Measurements from ENCODE around the gene GLYR1.

GLYR1 gene

DNA sequence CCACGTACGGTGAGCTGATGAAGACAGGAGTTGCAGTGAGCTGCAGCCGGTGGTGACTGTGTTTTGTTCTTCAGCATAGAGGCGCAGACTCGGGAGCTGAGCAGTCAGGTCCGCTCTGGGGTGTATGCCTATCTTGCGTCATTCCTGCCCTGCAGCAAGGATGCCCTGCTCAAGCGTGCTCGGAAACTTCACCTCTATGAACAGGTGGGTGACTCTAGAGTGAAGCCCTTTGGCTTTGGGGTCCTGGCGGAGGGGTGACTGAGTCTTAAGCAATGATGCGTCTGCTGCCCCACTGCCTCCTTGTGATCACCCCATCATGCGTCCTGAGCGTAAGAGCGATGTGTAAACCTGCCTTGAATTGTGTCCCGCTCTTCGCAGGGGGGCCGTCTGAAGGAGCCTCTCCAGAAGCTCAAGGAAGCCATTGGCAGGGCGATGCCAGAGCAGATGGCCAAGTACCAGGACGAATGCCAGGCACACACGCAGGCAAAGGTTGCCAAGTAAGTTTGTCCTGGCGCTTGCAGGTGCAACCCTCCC lies 23.1 kb upstream of the GLYR1 start:
- no peaks in the 10 kb centered on the region for H3K79me1 ChIP-seq (ENCODE audit: low read length)
- H3K79me2 ChIP-seq (ENCODE audit: control insufficient read depth, insufficient read depth, low read length, poor library complexity), result no peaks in the 10 kb centered on the region
- WGBS (ENCODE audit: extremely low coverage, insufficient coverage, insufficient read length), result no CpG with 5 or more reads among the region's 21 CpGs
- no peak overlapping the region for H2BK5ac ChIP-seq (ENCODE audit: low read depth, low read length, poor library complexity)
- no peak overlapping the region for H3K4me3 ChIP-seq (ENCODE audit: low read depth, low read length)
- H3K4me1 ChIP-seq (ENCODE audit: control insufficient read depth in 1 of 2, insufficient read depth in 2 of 2, low read length in 2 of 2), result no peaks in the 10 kb centered on the region
- H3K27ac ChIP-seq (ENCODE audit: low read depth, low read length), result no peak overlapping the region
- H2BK120ac ChIP-seq (ENCODE audit: insufficient read depth, low read length, poor library complexity), result no peak overlapping the region
- no peak overlapping the region for H3K4me2 ChIP-seq (ENCODE audit: low read length)
- no peak overlapping the region for H2AFZ ChIP-seq (ENCODE audit: insufficient read depth, low read length, poor library complexity)
- no peak overlapping the region for H4K8ac ChIP-seq (ENCODE audit: low read depth, low read length)
- no peak overlapping the region for H2BK12ac ChIP-seq (ENCODE audit: low read length)
- no peak overlapping the region for H4K12ac ChIP-seq (ENCODE audit: low read depth, low read length)
- H3K36me3 ChIP-seq (ENCODE audit: control insufficient read depth in 1 of 2, insufficient read depth in 2 of 2, low read length in 2 of 2), result peaks cover 50 to 58% of the 10 kb centered on the region in 2 experiments
- H2AK5ac ChIP-seq (ENCODE audit: low read length), result no peak overlapping the region
- no peaks in the 10 kb centered on the region for H3K9me3 ChIP-seq (ENCODE audit: insufficient read depth, low read depth, low read length)
- DNase-seq, result no peak
- no peak overlapping the region for H3K18ac ChIP-seq (ENCODE audit: low read length)
- H3K14ac ChIP-seq (ENCODE audit: low read length), result no peak overlapping the region
- no peaks in the 10 kb centered on the region for H3K27me3 ChIP-seq (ENCODE audit: insufficient read depth, low read length)
- H3K23ac ChIP-seq (ENCODE audit: low read length), result no peak overlapping the region
- no peak overlapping the region for H3K9ac ChIP-seq (ENCODE audit: low read length)
- H3K4ac ChIP-seq (ENCODE audit: low read depth, low read length), result no peak overlapping the region
- H4K91ac ChIP-seq (ENCODE audit: low read depth, low read length), result no peak overlapping the region

GRCh38 chr16:4869147-4869805 lies 22.2 kb upstream of the GLYR1 start:
- H4K8ac ChIP-seq (ENCODE audit: low read depth, low read length), result no peak overlapping the region
- no peak overlapping the region for H2AK5ac ChIP-seq (ENCODE audit: low read length)
- H3K4me2 ChIP-seq (ENCODE audit: low read length), result no peak overlapping the region
- H2BK120ac ChIP-seq (ENCODE audit: insufficient read depth, low read length, poor library complexity), result no peak overlapping the region
- H2BK12ac ChIP-seq (ENCODE audit: low read length), result no peak overlapping the region
- no peaks in the 10 kb centered on the region for H3K9me3 ChIP-seq (ENCODE audit: insufficient read depth, low read depth, low read length)
- no peak overlapping the region for H4K91ac ChIP-seq (ENCODE audit: low read depth, low read length)
- no peak overlapping the region for H3K4me3 ChIP-seq (ENCODE audit: low read depth, low read length)
- no peak overlapping the region for H3K18ac ChIP-seq (ENCODE audit: low read length)
- no peaks in the 10 kb centered on the region for H3K79me2 ChIP-seq (ENCODE audit: control insufficient read depth, insufficient read depth, low read length, poor library complexity)
- no peak overlapping the region for H3K9ac ChIP-seq (ENCODE audit: low read length)
- H4K12ac ChIP-seq (ENCODE audit: low read depth, low read length), result no peak overlapping the region
- no peak for DNase-seq
- H3K4me1 ChIP-seq (ENCODE audit: control insufficient read depth in 1 of 2, insufficient read depth in 2 of 2, low read length in 2 of 2), result no peaks in the 10 kb centered on the region
- H3K14ac ChIP-seq (ENCODE audit: low read length), result no peak overlapping the region
- no CpG with 5 or more reads among the region's 13 CpGs for WGBS (ENCODE audit: extremely low coverage, insufficient coverage, insufficient read length)
- H3K27ac ChIP-seq (ENCODE audit: low read depth, low read length), result no peak overlapping the region
- no peak overlapping the region for H2BK5ac ChIP-seq (ENCODE audit: low read depth, low read length, poor library complexity)
- H3K23ac ChIP-seq (ENCODE audit: low read length), result no peak overlapping the region
- H3K36me3 ChIP-seq (ENCODE audit: control insufficient read depth in 1 of 2, insufficient read depth in 2 of 2, low read length in 2 of 2), result peaks cover 41 to 52% of the 10 kb centered on the region in 2 experiments
- no peak overlapping the region for H3K4ac ChIP-seq (ENCODE audit: low read depth, low read length)
- H2AFZ ChIP-seq (ENCODE audit: insufficient read depth, low read length, poor library complexity), result no peak overlapping the region
- H3K79me1 ChIP-seq (ENCODE audit: low read length), result no peaks in the 10 kb centered on the region
- H3K27me3 ChIP-seq (ENCODE audit: insufficient read depth, low read length), result no peaks in the 10 kb centered on the region

GRCh38 chr16:4868535-4868934 lies 21.4 kb upstream of the GLYR1 start:
- Histone ChIP-seq H3K79me1 (ENCODE audit: low read length) (no peaks in the 10 kb centered on the region), H3K4me3 (ENCODE audit: low read depth, low read length) (no peak overlapping the region), H3K18ac (ENCODE audit: low read length) (no peak overlapping the region), H3K27me3 (ENCODE audit: insufficient read depth, low read length) (no peaks in the 10 kb centered on the region), H2BK12ac (ENCODE audit: low read length) (no peak overlapping the region), H3K36me3 (ENCODE audit: control insufficient read depth in 1 of 2, insufficient read depth in 2 of 2, low read length in 2 of 2) (peaks cover 37 to 46% of the 10 kb centered on the region in 2 experiments), H3K23ac (ENCODE audit: low read length) (no peak overlapping the region), H4K8ac (ENCODE audit: low read depth, low read length) (no peak overlapping the region), H3K4me1 (ENCODE audit: control insufficient read depth in 1 of 2, insufficient read depth in 2 of 2, low read length in 2 of 2) (no peaks in the 10 kb centered on the region), H3K4ac (ENCODE audit: low read depth, low read length) (no peak overlapping the region), H3K27ac (ENCODE audit: low read depth, low read length) (no peak overlapping the region), H3K9ac (ENCODE audit: low read length) (no peak overlapping the region), H2BK5ac (ENCODE audit: low read depth, low read length, poor library complexity) (no peak overlapping the region), H2AK5ac (ENCODE audit: low read length) (no peak overlapping the region), H3K79me2 (ENCODE audit: control insufficient read depth, insufficient read depth, low read length, poor library complexity) (no peaks in the 10 kb centered on the region), H3K9me3 (ENCODE audit: insufficient read depth, low read depth, low read length) (no peaks in the 10 kb centered on the region), H4K91ac (ENCODE audit: low read depth, low read length) (no peak overlapping the region), H4K12ac (ENCODE audit: low read depth, low read length) (no peak overlapping the region), H3K4me2 (ENCODE audit: low read length) (no peak overlapping the region), H3K14ac (ENCODE audit: low read length) (no peak overlapping the region), H2BK120ac (ENCODE audit: insufficient read depth, low read length, poor library complexity) (no peak overlapping the region), H2AFZ (ENCODE audit: insufficient read depth, low read length, poor library complexity) (no peak overlapping the region)
- DNase-seq, result no peak
- WGBS (ENCODE audit: extremely low coverage, insufficient coverage, insufficient read length), result no CpG with 5 or more reads among the region's 7 CpGs

DNA sequence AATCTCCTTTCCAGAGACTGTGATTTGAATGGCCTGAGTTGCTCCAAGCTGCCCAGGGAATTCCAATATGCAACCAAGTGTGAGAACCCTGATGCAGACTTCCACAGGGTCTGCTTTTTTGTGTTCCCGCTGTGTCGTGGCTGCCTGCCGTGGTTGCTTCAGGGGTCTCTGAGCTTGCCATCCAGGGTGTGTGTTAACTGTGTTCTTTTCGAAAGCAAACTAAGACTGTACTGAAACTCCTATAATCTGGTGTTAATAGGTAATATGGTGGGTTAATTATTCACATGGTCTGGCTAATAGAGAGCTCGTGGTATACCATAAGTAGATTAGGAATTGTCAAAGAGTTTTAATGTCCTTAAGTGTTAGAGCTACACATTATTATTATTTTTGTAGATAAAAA lies 20.9 kb upstream of the GLYR1 start:
- no peak overlapping the region for H2AFZ ChIP-seq (ENCODE audit: insufficient read depth, low read length, poor library complexity)
- no peak overlapping the region for H3K23ac ChIP-seq (ENCODE audit: low read length)
- H2BK120ac ChIP-seq (ENCODE audit: insufficient read depth, low read length, poor library complexity), result no peak overlapping the region
- H4K91ac ChIP-seq (ENCODE audit: low read depth, low read length), result no peak overlapping the region
- no peaks in the 10 kb centered on the region for H3K79me2 ChIP-seq (ENCODE audit: control insufficient read depth, insufficient read depth, low read length, poor library complexity)
- H4K12ac ChIP-seq (ENCODE audit: low read depth, low read length), result no peak overlapping the region
- no peak overlapping the region for H3K14ac ChIP-seq (ENCODE audit: low read length)
- no peak overlapping the region for H3K4me2 ChIP-seq (ENCODE audit: low read length)
- H2BK12ac ChIP-seq (ENCODE audit: low read length), result no peak overlapping the region
- no peak overlapping the region for H3K9ac ChIP-seq (ENCODE audit: low read length)
- no peak overlapping the region for H3K4me3 ChIP-seq (ENCODE audit: low read depth, low read length)
- no peaks in the 10 kb centered on the region for H3K27me3 ChIP-seq (ENCODE audit: insufficient read depth, low read length)
- no peak overlapping the region for H2AK5ac ChIP-seq (ENCODE audit: low read length)
- H4K8ac ChIP-seq (ENCODE audit: low read depth, low read length), result no peak overlapping the region
- no peak overlapping the region for H3K27ac ChIP-seq (ENCODE audit: low read depth, low read length)
- H3K9me3 ChIP-seq (ENCODE audit: insufficient read depth, low read depth, low read length), result no peaks in the 10 kb centered on the region
- H3K4me1 ChIP-seq (ENCODE audit: control insufficient read depth in 1 of 2, insufficient read depth in 2 of 2, low read length in 2 of 2), result no peaks in the 10 kb centered on the region
- WGBS (ENCODE audit: extremely low coverage, insufficient coverage, insufficient read length), result no CpG with 5 or more reads among the region's 5 CpGs
- no peak for DNase-seq
- H3K4ac ChIP-seq (ENCODE audit: low read depth, low read length), result no peak overlapping the region
- H2BK5ac ChIP-seq (ENCODE audit: low read depth, low read length, poor library complexity), result no peak overlapping the region
- H3K79me1 ChIP-seq (ENCODE audit: low read length), result no peaks in the 10 kb centered on the region
- H3K36me3 ChIP-seq (ENCODE audit: control insufficient read depth in 1 of 2, insufficient read depth in 2 of 2, low read length in 2 of 2), result peaks cover 35 to 43% of the 10 kb centered on the region in 2 experiments
- H3K18ac ChIP-seq (ENCODE audit: low read length), result no peak overlapping the region

All from trophoblast cell (in vitro differentiated cells and primary cell).